Panc1 (cell line): ENCODE measurements around the gene SFXN3. TPM values are rescaled to one million over a fixed set of nuclear protein-coding genes. Genes with fewer than 3 reads are reported as not detected.

ENCODE experiments used
- ATAC-seq: fragments of 200-7000 bp; cut with Tn5 transposase; 2 replicates; pipeline ENCODE4 v1.9.1; 2020; ENCODE audit warnings: mild to moderate bottlenecking, moderate library complexity
- BruUV-seq: library from RNA; stranded (reverse); fragments of 400-500 nt; replicated peaks from 2 replicates; lab custom pipeline; 2021; lab: Mats Ljungman, UMichigan
- CTCF ChIA-PET: fragments of 300-600 bp; sonication (Branson Sonifier 250); formaldehyde crosslinking; loops from one replicate; lab custom pipeline; 2022; ENCODE audit warnings: antibody characterized with exemption; lab: Charles Lee
- POLR2A ChIA-PET: fragments of 300-600 bp; sonication (Branson Sonifier 250); formaldehyde crosslinking; loops from one replicate; lab custom pipeline; 2022; ENCODE audit warnings: antibody characterized with exemption; lab: Charles Lee
- DNase-seq: peaks from one replicate; pipeline ENCODE4 v3.0.0-alpha.2; 2010; ENCODE audit warnings: low read depth, low spot score
- H3K27ac ChIP-seq: 2 replicates; pipeline ENCODE4 v1.5.1; 2011; ENCODE audit warnings: mild to moderate bottlenecking, low read length, inconsistent platforms
- H3K27me3 ChIP-seq: fragments of 200-500 bp; sonication (Bioruptor generic); 2 replicates; pipeline ENCODE4 v1.6.0; 2014; ENCODE audit warnings: low read length, inconsistent platforms; ENCODE audit not compliant: control insufficient read depth, insufficient read depth
- H3K36me3 ChIP-seq: fragments of 200-500 bp; sonication (Bioruptor generic); 2 replicates; pipeline ENCODE4 v1.5.1; 2014; ENCODE audit warnings: inconsistent platforms, mild to moderate bottlenecking, low read length, moderate library complexity; ENCODE audit not compliant: control insufficient read depth, insufficient read depth
- H3K4me1 ChIP-seq: 2 replicates; pipeline ENCODE4 v1.5.1; 2011; ENCODE audit warnings: inconsistent platforms, mild to moderate bottlenecking, low read length, moderate library complexity; ENCODE audit not compliant: control insufficient read depth, insufficient read depth
- H3K4me3 ChIP-seq, 2 experiments: 2 replicates each; pipeline ENCODE4 v1.5.1; 2011 to 2012; ENCODE audit warnings: low read depth in 2 of 2, low read length in 2 of 2, mild to moderate bottlenecking in 2 of 2, inconsistent platforms in 1 of 2, moderate library complexity in 1 of 2
- H3K9me3 ChIP-seq: fragments of 200-500 bp; sonication (Bioruptor generic); 2 replicates; pipeline ENCODE4 v1.5.1; 2014; ENCODE audit warnings: low read depth, mild to moderate bottlenecking, inconsistent platforms, low read length, moderate library complexity; ENCODE audit not compliant: control insufficient read depth, insufficient read depth
- POLR2AphosphoS5 ChIP-seq: IDR thresholded peaks from 2 replicates; pipeline ENCODE4 v1.6.1; 2012; ENCODE audit warnings: mild to moderate bottlenecking, low read depth, low read length, moderate library complexity
- SIN3A ChIP-seq: IDR thresholded peaks from 2 replicates; pipeline ENCODE4 v1.6.1; 2012; ENCODE audit warnings: low read depth, mild to moderate bottlenecking, low read length, moderate library complexity, borderline replicate concordance; ENCODE audit not compliant: insufficient read depth
- TCF7L2 ChIP-seq: IDR thresholded peaks from 2 replicates; pipeline ENCODE4 v1.6.1; 2011; ENCODE audit warnings: mild to moderate bottlenecking, low read depth, low read length, inconsistent platforms
- in situ Hi-C: cut with HindIII; loops from 2 replicates; pipeline ENCODE4 v1.10.0; 2016; ENCODE audit warnings: low sequenced_read_pairs, low pct_unique_long_range_greater_than_20kb
- intact Hi-C: fragments of 100-400 bp; cut with micrococcal nuclease; formaldehyde crosslinking; loops from one replicate; pipeline ENCODE4 v1.10.0; 2022; ENCODE audit not compliant: unreplicated experiment
- total RNA-seq: library from RNA; stranded (reverse); gene quantifications from one replicate; pipeline ENCODE4 v1.2.1, GENCODE V29; 2021; ENCODE audit not compliant: unreplicated experiment
- TF ChIP-seq, protein P1 (sequence below): fragments of 450-650 bp; IDR thresholded peaks from 2 replicates; pipeline ENCODE4 v1.5.1; 2017; ENCODE audit warnings: mild to moderate bottlenecking
- TF ChIP-seq, protein P2 (sequence below), 2 experiments: IDR thresholded peaks; 2 replicates each; pipeline ENCODE4 v1.6.1; 2011 to 2012; ENCODE audit warnings: low read depth in 2 of 2, control low read depth in 1 of 2, low read length in 1 of 2, mild to moderate bottlenecking in 1 of 2, moderate library complexity in 1 of 2; ENCODE audit not compliant: insufficient read depth in 1 of 2

Gene SFXN3
- total RNA-seq, 1 experiment from 2014 or later: 15.3 TPM

DNA sequence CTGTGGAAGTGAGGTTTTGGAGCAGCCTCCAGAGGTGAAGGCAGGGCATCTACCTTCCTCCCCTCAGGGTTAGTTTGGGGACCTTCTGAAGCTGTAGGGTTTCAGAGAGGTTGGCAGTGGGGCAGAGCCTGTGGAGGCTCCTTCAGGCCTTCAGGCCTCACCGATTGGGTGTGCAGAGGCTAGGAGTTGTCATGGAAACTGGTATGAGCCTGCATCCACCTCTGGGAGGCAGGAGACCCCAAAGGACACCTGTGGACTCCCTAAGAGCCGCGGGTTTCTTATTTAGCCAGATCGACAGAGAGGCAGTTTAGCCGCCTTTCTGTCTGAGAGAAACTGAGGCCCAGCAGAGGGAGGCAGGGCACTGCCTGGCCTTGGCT, 29.4 kb upstream of the SFXN3 start:
- Histone ChIP-seq H3K4me3 (no peak overlapping the region), H3K27me3 (no peaks in the 10 kb centered on the region), H3K4me1 (peaks cover 25% of the 10 kb centered on the region), H3K36me3 (peaks cover 11% of the 10 kb centered on the region; the same call in 1 of the 2 replicates), H3K9me3 (no peaks in the 10 kb centered on the region), H3K27ac (no peak overlapping the region; the same call in 1 of the 2 replicates)
- in situ Hi-C loops: no loop called here
- TF ChIP-seq SIN3A (no peak), POLR2AphosphoS5 (no peak), TCF7L2 (no peak)
- TF ChIP-seq, protein P1, sequence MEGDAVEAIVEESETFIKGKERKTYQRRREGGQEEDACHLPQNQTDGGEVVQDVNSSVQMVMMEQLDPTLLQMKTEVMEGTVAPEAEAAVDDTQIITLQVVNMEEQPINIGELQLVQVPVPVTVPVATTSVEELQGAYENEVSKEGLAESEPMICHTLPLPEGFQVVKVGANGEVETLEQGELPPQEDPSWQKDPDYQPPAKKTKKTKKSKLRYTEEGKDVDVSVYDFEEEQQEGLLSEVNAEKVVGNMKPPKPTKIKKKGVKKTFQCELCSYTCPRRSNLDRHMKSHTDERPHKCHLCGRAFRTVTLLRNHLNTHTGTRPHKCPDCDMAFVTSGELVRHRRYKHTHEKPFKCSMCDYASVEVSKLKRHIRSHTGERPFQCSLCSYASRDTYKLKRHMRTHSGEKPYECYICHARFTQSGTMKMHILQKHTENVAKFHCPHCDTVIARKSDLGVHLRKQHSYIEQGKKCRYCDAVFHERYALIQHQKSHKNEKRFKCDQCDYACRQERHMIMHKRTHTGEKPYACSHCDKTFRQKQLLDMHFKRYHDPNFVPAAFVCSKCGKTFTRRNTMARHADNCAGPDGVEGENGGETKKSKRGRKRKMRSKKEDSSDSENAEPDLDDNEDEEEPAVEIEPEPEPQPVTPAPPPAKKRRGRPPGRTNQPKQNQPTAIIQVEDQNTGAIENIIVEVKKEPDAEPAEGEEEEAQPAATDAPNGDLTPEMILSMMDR: no peak
- TF ChIP-seq, protein P2, sequence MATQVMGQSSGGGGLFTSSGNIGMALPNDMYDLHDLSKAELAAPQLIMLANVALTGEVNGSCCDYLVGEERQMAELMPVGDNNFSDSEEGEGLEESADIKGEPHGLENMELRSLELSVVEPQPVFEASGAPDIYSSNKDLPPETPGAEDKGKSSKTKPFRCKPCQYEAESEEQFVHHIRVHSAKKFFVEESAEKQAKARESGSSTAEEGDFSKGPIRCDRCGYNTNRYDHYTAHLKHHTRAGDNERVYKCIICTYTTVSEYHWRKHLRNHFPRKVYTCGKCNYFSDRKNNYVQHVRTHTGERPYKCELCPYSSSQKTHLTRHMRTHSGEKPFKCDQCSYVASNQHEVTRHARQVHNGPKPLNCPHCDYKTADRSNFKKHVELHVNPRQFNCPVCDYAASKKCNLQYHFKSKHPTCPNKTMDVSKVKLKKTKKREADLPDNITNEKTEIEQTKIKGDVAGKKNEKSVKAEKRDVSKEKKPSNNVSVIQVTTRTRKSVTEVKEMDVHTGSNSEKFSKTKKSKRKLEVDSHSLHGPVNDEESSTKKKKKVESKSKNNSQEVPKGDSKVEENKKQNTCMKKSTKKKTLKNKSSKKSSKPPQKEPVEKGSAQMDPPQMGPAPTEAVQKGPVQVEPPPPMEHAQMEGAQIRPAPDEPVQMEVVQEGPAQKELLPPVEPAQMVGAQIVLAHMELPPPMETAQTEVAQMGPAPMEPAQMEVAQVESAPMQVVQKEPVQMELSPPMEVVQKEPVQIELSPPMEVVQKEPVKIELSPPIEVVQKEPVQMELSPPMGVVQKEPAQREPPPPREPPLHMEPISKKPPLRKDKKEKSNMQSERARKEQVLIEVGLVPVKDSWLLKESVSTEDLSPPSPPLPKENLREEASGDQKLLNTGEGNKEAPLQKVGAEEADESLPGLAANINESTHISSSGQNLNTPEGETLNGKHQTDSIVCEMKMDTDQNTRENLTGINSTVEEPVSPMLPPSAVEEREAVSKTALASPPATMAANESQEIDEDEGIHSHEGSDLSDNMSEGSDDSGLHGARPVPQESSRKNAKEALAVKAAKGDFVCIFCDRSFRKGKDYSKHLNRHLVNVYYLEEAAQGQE (IDR thresholded peaks at IDR 0.05; ENCODE audit: insufficient read depth in 1 of 2, low read depth in 2 of 2, low read length in 1 of 2): no peak
- ChIA-PET CTCF (no interaction called here), POLR2A (no interaction called here)
- DNase-seq (no peak), ATAC-seq (no peak)
- BruUV-seq: no TSS peak
- intact Hi-C loops: no loop called here

DNA sequence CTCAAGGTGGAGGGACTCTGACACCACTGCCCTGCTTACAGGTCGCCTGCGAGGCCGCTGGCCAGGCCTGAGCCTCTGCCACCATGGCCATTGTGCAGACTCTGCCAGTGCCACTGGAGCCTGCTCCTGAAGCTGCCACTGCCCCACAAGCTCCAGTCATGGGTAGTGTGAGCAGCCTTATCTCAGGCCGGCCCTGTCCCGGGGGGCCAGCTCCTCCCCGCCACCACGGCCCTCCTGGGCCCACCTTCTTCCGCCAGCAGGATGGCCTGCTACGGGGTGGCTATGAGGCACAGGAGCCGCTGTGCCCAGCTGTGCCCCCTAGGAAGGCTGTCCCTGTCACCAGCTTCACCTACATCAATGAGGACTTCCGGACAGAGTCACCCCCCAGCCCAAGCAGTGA, 28.6 kb upstream of the SFXN3 start:
- DNase-seq: no peak
- H3K27ac ChIP-seq: no peak overlapping the region
- BruUV-seq: no TSS peak
- intact Hi-C loops (no loop called here), in situ Hi-C loops (no loop called here)
- no peak overlapping the region for H3K4me3 ChIP-seq
- peaks cover 27% of the 10 kb centered on the region for H3K4me1 ChIP-seq
- POLR2A ChIA-PET: interaction anchor here (0.6 kb wide), 1 partner anchor 15 kb away, joined by 14 read pairs; no protein-coding TSS in a partner anchor
- peaks cover 5% of the 10 kb centered on the region; the same call in 1 of the 2 replicates for H3K36me3 ChIP-seq
- H3K27me3 ChIP-seq: no peaks in the 10 kb centered on the region
- CTCF ChIA-PET: interaction anchor here (1.0 to 1.7 kb wide), 2 partner anchors 9 to 12 kb away, joined by 3 to 4 read pairs; no protein-coding TSS in a partner anchor
- H3K9me3 ChIP-seq: no peaks in the 10 kb centered on the region
- TF ChIP-seq POLR2AphosphoS5 (no peak), SIN3A (no peak), TCF7L2 (no peak)
- TF ChIP-seq, protein P1: no peak
- TF ChIP-seq, protein P2 (IDR thresholded peaks at IDR 0.05; ENCODE audit: insufficient read depth in 1 of 2, low read depth in 2 of 2, low read length in 1 of 2): no peak
- no peak for ATAC-seq
